Choroid plexus epithelial cell (primary cell): Measurements from ENCODE around the gene SULT2A1.

Source experiments
- DNase-seq: peaks from one replicate; pipeline ENCODE4 v3.0.0-alpha.2; 2010; ENCODE audit warnings: low read depth
- H3K4me3 ChIP-seq: 2 replicates; pipeline ENCODE4 v1.5.1; 2011; ENCODE audit warnings: low read depth, mild to moderate bottlenecking, control low read depth, low read length, moderate library complexity
- CTCF ChIP-seq: conservative IDR thresholded peaks from 2 replicates; pipeline ENCODE4 v1.5.1; 2011; ENCODE audit warnings: low read depth, mild to moderate bottlenecking, control low read depth, inconsistent platforms, low read length, moderate library complexity

The SULT2A1 gene

DNA sequence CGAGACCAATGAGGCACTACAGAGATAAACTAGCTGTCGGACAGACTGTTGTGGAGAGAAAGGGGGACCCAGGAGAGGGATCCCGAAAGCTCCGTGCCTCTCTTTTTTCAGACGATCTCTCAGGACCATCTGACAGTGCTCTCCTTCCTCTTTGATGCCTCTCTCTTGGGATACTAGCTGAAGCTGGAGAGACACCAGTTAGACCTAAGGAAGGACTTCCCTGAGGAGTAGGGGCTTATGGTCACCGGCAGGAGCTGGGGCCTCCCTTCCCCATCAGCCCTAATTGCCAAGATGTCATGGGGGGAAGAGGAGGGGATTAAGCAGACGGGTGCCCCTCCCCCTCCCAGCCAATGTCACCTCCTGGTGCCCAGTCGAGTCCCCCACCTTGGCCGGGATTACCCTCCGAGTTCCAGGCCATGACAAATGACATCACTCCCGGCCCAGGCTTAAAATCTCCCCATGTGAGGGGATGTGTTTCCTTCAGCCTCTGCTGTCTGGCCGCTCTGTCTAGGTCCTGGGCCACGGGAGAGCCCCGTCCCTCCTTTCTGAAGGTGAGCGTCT, 64.6 kb downstream of the SULT2A1 start, which contains the start of gene CRX:
Gene CRX (plus strand): TSS at position 478 of the 561 bp plus-strand sequence. CDS start 12,507 bp downstream, outside the sequence.
- TF ChIP-seq CTCF, result no peak
- no peak for DNase-seq
- no peak within 1 kb of the TSS for H3K4me3 ChIP-seq
